Keratinocyte (primary cell): ENCODE data around the gene SYNJ1.

Experiments
- EZH2 ChIP-seq: IDR thresholded peaks from one replicate; pipeline ENCODE4 v1.6.1; 2012; ENCODE audit warnings: inconsistent platforms, mild to moderate bottlenecking, low read length, moderate library complexity
- TF ChIP-seq, protein P1 (sequence below), 3 experiments: IDR thresholded peaks in 1 of 3; conservative IDR thresholded peaks in 1 of 3; optimal IDR thresholded peaks in 1 of 3; 2 replicates in 2 of 3; 3 replicates in 1 of 3; pipeline versions ENCODE3 to v1.5.1; 2011; ENCODE audit warnings: low read length in 3 of 3, mild to moderate bottlenecking in 3 of 3, moderate library complexity in 2 of 3, control low read depth in 1 of 3, inconsistent platforms in 1 of 3; ENCODE audit not compliant: insufficient read depth in 2 of 3; ENCODE audit errors: extremely low read depth in 1 of 3

DNA sequence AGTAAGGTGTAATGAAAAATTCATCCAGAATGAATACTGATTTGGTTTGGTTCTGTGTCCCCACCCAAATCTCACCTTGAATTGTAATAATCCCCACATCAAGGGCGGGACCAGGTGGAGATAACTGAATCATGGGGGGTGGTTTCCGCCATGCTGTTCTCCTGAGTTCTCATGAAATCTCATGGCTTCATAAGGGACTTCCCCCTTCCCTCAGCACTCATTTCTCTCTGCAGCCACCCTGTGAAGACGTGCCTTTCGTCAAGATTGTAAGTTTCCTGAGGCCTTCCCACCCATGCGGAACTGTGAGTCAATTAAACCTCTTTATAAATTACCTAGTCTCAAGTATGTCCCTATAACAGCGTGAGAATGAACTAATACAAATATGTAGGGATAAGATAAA lies 5.5 kb upstream of the SYNJ1 start:
- TF ChIP-seq, protein P1, sequence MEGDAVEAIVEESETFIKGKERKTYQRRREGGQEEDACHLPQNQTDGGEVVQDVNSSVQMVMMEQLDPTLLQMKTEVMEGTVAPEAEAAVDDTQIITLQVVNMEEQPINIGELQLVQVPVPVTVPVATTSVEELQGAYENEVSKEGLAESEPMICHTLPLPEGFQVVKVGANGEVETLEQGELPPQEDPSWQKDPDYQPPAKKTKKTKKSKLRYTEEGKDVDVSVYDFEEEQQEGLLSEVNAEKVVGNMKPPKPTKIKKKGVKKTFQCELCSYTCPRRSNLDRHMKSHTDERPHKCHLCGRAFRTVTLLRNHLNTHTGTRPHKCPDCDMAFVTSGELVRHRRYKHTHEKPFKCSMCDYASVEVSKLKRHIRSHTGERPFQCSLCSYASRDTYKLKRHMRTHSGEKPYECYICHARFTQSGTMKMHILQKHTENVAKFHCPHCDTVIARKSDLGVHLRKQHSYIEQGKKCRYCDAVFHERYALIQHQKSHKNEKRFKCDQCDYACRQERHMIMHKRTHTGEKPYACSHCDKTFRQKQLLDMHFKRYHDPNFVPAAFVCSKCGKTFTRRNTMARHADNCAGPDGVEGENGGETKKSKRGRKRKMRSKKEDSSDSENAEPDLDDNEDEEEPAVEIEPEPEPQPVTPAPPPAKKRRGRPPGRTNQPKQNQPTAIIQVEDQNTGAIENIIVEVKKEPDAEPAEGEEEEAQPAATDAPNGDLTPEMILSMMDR (optimal IDR thresholded peaks at IDR 0.05 in 1 of 3, IDR thresholded peaks at IDR 0.05 in 1 of 3, conservative IDR thresholded peaks at IDR 0.05 in 1 of 3; ENCODE audit: extremely low read depth in 1 of 3, insufficient read depth in 2 of 3, low read length in 3 of 3) = no peak
- TF ChIP-seq EZH2 = no peak
